Tongue (tissue), 2 donors: ENCODE measurements around the gene EZH1. TPM values are rescaled to one million over a fixed set of nuclear protein-coding genes. Genes with fewer than 3 reads are reported as not detected.
"Not testable (repeated sequence)": the region's sequence is repeated elsewhere in the genome, so short reads cannot be mapped to it uniquely, and the experiment has no call there.

ENCODE experiments used
- DNase-seq: peaks from one replicate; pipeline ENCODE4 v3.0.0-alpha.2; 2015
- total RNA-seq: library from RNA; depleted of rRNA; stranded (reverse); fragments of >200 nt; gene quantifications from one replicate; pipeline ENCODE4 v1.2.3, GENCODE V29; 2014

Gene EZH1
- total RNA-seq, 1 donor from 2014 or later = 35.6 TPM

DNA sequence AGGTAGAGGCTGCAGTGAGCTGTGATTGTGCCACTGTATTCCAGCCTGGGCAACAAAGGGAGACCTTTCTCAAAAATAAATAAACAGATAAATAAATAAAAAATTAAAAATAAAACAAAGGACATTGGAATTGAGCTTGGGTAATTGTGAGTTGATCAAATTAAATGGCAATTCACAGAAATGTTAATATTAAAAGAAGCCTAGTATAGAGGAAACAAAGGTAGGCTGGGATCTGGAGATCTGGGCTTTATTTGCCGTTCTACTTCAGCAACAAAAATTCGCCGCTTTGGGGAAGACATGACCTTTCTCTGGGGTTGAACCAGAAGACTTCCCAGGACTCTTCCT, 28.1 kb upstream of the EZH1 start:
- DNase-seq = no peak

DNA sequence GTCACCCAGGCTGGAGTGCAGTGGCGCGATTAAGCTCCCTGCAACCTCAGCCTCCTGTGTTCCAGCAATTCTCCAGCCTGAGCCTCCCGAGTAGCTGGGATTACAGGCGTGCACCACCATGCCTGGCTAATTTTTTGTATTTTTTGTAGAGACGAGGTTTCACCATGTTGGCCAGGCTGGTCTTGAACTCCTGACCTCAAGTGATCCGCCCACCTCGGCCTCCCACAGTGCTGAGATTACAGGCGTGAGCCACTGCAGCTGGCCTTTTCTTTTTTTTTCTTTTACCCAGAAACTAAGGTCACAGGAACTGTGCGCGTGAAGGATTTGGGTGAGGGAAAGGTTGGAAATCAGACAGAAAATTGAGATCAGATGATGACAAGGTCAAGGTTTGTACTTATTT, 25.1 kb upstream of the EZH1 start:
- DNase-seq = not testable (repeated sequence)

DNA sequence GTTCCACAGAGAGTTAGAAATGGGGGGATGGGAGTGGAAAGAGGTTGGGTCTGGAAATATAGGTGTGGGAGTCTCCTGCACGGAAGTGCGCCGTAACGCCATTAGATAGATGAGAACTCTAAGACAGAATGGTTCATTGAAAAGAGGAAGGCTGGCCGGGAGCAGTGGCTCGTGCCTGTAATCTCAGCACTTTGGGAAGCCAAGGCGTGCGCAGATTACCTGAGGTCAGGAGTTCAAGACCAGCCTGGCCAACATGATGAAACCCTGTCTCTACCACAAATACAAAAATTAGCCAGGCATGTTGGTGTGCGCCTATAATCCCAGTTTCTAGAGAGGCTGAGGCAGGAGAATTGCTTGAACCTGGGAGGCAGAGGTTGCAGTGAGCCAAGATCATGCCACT, 23.2 kb upstream of the EZH1 start:
- not testable (repeated sequence) for DNase-seq

DNA sequence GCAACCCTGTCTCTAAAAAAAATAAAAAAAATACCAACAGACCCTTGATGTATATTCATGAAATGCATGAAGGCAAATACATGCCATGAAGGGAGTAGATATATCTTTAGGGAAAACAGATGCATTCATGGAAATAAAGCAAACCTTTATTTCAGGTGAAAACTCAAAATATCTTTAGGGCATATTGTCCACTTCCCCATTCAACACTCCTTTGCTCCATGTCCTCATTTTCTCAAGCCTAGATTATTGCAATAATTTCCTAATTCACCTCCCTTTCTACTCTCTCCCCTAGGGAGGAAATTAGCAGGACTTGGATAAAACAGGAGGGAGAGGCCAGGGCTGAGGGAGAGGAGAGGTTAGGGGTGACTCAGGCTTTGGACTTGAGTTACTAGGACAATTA, 22.7 kb upstream of the EZH1 start:
- no peak for DNase-seq

DNA sequence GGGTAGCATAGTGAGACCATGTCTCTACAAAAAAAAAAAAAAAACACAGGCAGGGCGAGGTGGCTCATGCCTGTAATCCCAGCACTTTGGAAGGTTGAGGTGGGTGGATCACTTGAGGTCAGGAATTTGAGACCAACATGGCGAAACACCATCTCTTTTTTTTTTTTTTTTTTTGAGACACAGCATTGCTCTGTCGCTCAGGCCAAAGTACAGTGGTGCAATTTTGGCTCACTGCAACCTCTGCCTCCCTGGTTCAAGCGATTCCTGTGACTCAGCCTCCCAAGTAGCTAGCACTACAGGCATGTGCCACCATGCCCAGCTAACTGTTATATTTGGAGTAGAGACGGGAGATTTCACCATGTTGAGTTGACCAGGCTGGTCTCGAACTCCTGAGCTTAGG, 21.3 kb upstream of the EZH1 start:
- DNase-seq = no peak

DNA sequence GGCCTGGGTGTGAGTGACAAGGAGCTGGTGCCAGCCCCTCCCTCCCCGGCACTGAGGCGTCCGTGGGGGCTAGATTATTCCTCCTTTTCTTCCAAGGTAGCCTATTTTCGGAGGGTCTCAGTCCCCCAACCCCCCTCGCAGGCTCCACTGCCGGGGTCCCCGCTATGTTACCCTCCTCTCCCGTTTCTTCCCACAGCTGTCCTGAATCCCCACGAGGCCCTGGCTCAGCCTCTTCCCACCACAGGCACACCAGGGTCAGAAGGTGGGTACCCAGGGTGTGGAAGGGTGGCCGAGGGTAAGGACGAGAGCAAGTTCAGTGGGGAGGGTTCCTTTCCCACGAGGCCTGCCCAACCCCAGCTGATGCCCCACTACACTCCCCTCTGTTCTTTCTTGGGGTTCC, 16.8 kb upstream of the EZH1 start:
- DNase-seq = no peak

DNA sequence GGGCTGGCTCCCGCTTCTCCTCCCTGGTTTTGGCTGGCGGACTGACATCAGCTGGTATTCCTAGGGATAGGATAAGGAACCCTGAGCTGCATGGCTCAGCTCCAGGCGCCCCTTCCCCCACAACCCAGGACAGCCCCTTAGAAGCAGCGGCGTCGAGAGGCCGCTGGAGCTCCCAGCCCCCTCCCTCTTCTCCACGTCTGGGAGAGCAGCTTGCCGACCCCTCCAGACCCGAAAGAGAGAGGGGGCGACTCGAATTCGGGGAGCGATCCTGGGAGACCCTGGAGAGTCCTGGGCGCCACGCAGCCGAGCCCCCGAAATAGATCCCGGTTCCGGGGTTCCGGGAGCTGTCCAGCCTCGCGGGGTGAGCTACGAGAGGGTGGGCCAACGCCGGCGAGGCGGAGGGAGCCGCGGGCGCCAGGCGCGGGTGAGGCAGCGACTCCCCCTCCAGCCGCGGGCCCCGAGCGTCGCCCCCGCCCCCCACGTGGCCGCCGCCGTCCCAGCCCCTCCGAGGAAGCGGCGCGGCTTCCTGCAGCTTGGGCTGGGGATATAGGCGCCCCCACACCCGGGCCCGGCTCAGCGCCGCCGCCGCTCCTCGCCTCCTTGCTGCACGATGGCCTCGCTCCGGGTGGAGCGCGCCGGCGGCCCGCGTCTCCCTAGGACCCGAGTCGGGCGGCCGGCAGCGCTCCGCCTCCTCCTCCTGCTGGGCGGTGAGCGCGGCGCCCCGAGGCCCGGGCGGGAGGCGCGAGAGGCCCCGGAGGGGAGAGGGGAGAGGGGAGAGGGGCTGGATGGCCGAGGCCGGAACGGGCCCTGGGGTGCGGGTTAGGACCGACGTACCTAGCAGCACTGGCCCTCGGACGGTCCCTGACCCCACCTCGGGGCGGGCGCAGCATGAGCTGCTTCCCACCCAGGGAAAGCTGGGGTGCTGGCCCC, 16.1 kb upstream of the EZH1 start, which contains the start of gene RAMP2:
RAMP2 (plus strand) TSS at position 576 of the 930 bp plus-strand sequence; CDS start at position 611, 35 bp downstream.
- peak; percentile 50 for DNase-seq

DNA sequence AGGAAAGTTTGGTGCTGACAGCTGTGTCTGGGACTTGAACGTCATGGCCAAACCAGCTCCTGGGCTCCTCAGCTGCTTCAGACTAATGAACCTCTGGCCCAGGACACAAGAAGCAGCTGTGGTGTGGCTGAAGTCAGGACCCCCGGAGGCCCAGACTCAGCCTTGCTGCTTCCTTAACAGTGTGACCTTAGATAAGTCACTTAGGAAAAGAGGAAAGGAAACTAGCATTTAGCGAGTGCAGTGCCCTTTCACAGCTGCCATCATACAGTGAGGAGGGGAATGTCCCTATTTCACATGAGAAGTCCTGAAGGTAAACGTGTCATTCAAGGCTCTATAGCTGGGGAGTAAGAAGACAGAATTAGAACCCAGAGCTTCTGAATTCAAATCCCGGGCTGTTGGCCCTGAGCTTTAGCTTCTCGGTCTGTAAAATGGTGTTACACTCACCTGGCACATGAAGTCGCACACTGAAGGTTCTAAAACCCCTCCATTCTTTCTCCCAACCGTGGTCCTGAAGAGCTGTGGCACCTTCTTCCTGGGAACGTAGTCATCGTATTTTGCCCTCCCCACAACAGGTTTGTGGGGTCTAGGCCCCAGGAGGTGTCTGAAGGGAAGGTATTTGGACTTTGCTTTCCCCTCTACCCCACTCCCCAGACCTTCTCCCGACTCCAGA, 15.3 kb upstream of the EZH1 start:
- peak; percentile 12 for DNase-seq

DNA sequence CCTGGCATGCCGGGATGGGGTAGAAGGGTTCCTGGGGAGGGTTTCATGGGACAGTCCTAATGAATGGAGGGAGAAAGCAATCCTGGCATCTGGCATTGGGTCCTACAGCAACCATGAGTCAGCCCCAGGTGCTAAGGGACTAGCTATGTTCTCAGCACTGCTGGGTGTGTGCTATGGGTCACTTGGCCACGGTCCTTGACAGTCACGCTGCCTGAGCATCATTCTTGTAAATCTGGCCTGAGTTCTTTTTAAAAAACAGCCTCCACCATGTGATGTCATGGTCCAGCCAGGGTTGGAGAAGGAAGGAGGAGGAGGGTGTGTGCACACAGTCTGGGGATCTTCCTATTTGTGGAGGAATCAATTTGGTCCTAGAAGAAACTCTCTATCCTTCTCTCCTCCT, 9.9 kb upstream of the EZH1 start:
- no peak for DNase-seq

DNA sequence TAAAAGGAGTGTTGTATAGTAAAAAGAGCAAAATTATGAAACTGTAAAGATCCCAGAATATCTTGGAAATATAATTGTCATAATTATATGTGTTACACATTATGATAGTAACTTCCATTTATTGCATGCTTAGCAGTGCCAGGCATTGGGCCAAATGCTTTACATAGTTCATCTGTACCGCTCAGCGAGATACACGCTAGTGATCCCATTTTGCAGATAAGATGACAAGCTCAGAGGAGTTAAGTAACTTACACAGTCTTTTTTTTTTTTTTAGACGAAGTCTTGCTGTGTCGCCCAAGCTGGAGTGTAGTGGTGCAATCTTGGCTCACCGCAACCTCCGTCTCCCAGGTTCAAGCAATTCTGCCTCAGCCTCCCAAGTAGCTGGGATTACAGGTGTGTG, 6.8 kb upstream of the EZH1 start:
- DNase-seq = no peak

DNA sequence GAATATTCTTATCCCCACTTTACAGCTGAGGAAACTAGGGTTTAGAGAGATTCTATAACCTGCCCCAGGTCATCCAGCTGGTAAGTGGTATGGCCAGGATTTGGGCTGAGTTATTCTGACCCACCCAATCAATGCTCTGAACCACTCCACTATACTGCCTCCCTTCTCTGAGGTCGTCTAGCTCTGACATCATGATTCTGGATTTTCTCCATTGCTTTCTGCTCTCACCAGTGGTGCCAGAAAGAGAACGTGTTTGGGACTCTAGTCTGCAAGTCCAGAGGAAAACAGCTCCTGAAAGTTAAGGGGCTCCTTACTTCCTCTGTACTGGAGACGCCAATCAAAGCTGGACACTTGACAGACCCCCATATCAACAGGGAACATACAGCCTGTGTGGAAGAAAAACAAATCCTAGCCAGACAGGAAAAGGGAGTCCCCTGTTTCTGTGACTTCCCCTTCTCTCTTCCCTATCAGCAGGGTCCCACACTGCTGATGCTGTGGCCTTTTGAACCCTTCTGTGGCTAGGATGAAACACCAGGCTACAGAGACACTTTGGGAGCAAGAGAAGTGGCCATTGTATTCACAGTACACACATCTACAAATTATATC, 6.0 kb upstream of the EZH1 start:
- peak; percentile 14 for DNase-seq

DNA sequence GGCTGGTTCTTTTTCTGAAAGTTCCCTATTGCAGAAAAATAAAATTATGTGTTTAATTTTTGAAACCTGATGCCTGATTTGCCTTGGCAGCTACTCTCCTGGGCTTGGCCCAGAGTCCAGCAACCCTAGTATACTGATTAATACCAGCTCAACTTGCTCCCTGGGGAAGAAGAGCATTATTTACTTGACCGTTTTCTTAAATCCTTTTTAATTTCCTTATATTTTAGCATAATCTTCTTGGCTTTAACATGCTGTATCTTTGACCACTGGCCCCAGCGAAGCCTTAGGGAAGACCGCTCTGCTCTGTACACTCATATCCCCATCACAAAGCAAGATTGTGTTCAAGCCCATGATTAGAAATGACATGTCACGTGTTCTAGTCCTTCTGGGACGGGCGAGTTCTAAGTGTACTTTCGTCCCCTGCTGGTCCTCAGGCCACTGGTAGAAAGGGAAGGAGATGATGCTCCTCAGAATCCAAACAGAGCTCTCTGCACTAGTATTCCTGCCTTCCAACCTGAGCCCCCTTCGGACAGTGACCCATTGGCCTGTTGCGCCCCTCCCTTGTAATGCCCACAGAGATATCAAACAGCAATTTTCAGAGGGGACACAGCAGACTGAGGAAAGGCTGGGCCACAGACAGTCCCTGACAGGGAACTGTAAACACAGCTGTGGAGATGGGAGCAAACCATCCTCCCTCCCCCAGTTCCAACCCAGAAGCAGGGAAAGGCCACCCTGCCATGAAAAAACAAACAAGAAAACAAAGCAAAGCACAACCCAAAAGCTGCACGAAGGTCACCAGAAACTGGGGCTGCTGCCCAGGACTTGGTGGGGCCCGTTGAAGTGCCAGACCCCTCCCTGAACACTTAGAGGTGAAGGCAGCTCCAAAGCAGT, 4.3 kb upstream of the EZH1 start:
- DNase-seq = no peak

DNA sequence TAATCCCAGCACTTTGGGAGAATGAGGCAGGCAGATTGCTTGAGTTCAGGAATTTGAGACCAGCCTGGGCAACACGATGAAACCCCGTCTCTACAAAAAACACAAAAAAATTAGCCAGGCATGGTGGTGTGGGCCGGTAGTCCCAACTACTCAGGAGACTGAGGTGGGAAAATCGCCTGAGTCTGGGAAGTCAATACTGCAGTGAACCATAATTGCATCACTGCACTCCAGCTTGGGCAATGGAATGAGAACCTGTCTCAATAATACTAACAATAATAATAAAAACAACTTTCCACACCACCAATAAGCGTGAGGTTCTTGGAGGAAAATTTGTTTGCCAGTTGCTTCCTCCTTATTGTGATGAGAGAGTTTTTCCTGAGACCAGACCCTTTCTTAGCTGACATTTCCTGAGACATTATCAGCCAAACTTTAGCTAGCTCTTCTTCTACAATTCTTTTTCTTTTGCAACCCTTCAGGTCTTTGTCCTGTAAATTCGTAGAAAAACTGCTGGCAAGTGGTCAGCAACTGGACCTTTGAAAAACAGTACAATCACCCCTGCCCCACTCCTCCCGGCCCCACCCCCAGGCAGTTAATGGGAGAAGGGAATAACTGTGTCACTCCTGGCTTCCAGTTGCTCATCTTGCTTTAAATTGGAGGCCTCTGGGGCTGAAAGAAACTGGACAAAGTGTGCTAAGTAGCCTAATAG, 3.5 kb upstream of the EZH1 start:
- DNase-seq = no peak

DNA sequence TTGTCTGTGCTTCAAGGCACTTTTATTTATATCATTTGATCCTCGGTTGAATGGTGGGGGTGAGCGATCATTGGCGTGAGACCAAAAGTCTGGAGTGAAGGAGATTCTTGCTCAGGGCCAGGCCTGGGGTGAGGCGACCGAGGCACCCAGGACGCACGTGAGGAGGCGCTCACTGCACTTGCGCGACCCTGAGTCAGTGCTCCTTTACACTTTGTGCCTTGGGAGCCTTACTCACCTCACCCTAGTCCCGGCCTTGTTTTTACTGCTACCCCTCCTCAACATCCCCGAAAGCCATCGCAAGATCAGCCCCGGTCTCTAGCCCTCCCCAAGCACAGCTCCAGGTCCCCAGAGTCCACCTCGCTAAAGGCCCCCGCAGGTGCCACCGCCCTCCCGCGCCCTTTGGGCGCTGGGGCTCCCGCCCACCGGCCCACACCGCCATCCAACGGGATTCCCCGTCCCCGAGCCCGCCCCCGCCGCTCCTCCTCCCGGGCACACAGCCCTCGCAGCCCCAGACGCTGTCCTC, 496 bp downstream of the EZH1 start:
- no peak for DNase-seq

DNA sequence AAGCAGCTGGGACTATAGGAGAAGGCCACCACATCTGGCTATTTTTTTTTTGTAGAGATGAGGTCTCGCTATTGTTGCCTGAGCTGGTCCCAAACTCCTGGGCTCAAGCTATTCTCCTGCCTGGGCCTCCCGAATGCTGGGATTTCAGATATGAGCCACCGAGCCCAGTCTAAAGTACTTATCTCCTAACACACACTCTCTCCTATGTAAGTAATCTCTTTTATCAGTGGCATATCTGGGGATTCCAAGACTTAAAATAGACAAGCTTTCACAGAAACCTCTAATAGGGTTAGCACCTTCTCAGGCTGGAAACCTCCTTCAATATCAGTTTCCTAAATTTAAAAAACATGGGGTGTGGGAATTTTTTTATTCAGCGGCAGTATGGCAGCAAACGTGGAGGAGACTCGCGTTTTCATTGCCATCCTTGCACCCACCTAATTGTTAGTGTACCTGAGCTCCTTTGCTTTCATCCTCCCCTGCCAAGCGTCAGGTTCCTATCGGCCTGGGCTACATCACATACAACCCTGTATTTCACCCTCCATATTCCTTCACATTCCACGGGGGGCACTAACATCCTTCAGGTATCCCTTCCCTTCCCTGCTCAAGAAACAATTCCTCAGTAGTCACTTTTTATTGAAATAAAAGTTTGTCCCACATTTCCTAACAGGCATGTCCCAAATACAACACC, 1.1 kb downstream of the EZH1 start:
- no peak for DNase-seq

DNA sequence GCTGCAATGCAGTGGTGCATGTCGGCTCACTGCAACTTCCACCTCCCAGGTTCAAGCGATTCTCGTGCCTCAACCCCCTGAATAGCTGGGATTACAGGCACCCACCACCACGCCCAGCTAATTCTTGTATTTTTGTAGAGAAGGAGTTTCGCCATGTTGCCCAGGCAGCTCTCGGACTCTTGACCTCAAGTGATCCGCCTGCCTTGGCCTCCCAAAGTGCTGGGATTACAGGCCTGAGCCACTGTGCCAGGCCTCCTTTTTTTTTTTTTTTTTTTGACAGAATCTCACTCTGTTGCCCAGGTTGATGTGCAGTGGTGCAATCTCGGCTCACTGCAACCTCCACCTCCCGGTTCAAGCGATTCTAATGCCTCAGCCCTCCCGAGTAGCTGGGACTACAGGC, 1.9 kb downstream of the EZH1 start:
- not testable (repeated sequence) for DNase-seq

DNA sequence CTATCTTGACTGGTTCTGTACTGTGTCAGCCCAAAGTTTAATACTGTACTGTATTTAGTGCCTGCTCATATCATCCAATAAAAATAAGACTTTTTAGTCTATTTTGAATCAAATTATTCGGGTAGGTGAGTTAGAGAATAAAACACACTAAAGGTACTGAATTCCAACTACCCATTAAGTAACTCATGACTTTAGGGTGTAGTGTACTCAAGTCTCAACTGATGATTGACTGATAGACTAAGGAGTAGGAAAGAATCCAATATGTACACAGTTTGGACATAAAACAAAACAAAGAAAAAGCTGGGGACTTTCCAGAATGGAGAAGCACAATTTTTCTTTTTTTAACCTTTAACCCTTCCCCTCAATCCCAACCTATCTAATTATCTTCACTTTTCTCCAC, 4.1 kb downstream of the EZH1 start:
- DNase-seq = no peak

DNA sequence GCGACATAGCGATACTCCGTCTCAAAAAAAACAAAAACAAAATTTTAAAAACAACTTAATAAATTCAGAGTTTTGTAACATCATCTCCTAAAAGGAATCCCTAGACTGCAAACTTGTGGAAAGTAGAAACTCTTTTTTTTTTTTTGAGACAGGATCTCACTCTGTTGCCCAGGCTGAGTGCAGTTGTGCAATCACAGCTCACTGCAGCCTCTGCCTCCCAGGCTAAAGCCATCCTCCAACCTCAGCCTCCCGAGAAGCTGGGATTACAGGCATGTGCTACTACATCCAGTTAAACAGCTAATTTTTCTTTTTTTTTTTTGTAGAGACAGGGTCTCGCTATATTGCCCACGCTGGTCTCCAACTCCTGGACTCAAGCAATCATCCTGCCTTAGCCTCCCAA, 19.7 kb downstream of the EZH1 start:
- no peak for DNase-seq

DNA sequence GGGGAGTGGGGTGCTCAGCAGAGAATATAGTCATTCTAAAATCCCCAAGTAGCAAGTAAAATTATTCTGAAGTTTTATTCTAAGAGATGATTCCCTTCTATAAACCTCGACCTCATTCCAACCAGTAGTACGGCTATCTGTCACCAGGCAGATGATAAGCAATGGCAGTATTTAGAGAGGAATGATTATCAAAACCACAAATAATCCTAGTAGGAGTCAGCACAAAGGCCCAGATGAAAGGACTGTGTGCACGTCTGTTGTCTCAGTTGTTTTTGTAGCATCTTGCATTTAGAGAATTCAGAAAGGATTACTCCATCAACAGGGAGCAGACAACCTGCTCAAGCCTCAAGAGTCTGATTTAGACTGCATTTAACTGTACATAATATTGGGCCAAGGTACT, 21.2 kb downstream of the EZH1 start:
- no peak for DNase-seq

DNA sequence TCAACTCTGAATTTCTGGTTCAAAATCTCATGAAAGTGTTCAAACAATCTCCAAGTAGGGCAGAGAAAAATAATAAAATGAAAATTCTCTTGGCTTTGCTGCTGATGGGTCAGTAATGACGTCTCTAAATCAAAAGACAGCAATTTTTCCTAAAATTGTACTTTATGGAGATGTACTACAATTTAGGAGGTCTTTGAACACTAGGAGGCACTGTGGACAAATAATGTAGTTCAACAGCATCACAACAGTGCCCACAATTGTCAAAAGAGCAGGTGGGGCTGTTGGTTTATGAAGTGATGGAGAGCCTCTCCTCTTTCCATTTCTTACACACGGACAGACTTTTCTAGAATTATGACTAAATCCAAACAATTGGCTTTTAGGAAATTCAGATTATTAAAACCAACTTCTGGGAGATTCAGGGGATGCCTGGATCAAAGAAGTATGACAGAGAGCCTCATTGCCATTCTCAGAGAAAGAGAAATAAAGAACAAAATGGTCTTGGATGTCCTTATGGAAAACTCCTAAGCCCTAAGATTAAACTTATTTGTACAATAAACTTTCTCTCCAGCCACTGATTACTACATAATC, 23.8 kb downstream of the EZH1 start:
- DNase-seq = peak; percentile 87
